ENCODE results near the gene PTPRF. TPM values are rescaled to one million over a fixed set of nuclear protein-coding genes. Genes with fewer than 3 reads are reported as not detected.

The PTPRF gene
- total RNA-seq, 2 donors from 2014 or later, result 7.4 to 27.7 TPM

DNA sequence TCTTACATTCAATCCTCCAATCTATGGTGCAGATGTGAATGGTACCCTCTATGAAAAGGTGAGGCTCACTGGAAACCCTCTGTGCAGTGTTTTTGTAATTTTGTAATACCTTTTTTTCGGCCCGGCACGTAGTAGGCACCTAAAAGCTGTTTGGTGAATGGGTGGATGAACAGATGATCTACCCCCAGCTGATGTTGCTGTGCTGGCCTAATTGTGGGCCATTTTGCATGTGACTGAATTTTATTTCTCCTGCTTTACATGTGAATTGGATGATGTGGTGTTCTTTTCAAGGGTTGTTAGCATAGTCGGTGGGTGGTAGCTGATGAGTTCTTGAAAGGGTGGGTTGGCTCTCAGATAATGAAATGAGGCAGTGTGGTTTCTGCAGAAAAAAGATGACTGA, 129.7 kb downstream of the PTPRF start:
- Histone ChIP-seq H3K4me1 (no peaks in the 10 kb centered on the region), H3K27ac (no peak overlapping the region), H3K36me3 (peaks cover 98% of the 10 kb centered on the region), H3K27me3 (no peaks in the 10 kb centered on the region), H3K9me3 (no peaks in the 10 kb centered on the region), H3K4me3 (no peak overlapping the region)
- no peak for DNase-seq (ENCODE audit: low spot score)
- TF ChIP-seq, protein P1, sequence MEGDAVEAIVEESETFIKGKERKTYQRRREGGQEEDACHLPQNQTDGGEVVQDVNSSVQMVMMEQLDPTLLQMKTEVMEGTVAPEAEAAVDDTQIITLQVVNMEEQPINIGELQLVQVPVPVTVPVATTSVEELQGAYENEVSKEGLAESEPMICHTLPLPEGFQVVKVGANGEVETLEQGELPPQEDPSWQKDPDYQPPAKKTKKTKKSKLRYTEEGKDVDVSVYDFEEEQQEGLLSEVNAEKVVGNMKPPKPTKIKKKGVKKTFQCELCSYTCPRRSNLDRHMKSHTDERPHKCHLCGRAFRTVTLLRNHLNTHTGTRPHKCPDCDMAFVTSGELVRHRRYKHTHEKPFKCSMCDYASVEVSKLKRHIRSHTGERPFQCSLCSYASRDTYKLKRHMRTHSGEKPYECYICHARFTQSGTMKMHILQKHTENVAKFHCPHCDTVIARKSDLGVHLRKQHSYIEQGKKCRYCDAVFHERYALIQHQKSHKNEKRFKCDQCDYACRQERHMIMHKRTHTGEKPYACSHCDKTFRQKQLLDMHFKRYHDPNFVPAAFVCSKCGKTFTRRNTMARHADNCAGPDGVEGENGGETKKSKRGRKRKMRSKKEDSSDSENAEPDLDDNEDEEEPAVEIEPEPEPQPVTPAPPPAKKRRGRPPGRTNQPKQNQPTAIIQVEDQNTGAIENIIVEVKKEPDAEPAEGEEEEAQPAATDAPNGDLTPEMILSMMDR (IDR thresholded peaks at IDR 0.05), result no peak

DNA sequence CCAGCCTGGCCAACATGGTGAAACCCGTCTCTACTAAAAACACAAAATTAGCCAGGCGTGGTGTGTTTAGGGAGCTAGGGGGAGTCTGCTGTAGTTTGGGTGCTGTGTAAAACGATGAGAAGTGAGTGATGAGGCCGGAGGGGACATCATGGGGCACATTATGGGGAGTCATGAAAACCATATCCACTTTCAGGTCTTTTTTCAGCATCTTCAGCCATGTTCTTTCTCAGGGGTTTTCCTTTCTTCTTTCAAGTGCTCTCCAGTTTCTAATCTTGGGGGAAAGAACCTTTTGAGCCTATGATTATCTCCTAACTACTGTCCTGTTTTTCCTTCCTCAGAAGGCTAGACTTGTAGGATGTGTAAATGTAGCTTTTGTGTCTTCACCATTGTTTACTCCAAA, 133.7 kb downstream of the PTPRF start:
- Histone ChIP-seq H3K27me3 (no peaks in the 10 kb centered on the region), H3K36me3 (peaks cover 100% of the 10 kb centered on the region), H3K9me3 (no peaks in the 10 kb centered on the region), H3K4me1 (no peaks in the 10 kb centered on the region), H3K4me3 (no peak overlapping the region), H3K27ac (no peak overlapping the region)
- no peak for DNase-seq (ENCODE audit: low spot score)
- TF ChIP-seq, protein P1 (IDR thresholded peaks at IDR 0.05), result no peak

DNA sequence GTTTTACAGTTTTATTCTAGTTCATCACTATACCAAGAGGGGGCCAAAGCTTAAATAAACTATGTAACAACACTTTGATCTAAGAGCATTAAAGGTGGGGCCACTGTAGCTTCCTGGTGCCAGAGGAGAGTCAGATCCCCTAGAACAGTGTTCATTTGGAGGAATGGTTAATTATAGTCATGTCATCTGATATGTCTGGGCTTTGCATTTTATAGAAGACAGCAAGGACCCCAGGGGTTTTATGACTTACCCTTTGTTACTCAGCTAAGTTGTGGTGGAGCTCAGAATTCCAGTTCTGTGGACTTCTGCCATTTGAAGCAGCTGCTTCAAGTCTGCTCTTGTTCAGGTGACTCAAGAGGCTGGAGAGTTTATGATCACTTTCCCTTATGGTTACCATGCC, 135.9 kb downstream of the PTPRF start:
- H3K4me3 ChIP-seq, result no peak overlapping the region
- no peaks in the 10 kb centered on the region for H3K27me3 ChIP-seq
- peaks cover 100% of the 10 kb centered on the region for H3K36me3 ChIP-seq
- no peak overlapping the region for H3K27ac ChIP-seq
- DNase-seq (ENCODE audit: low spot score), result no peak
- no peaks in the 10 kb centered on the region for H3K9me3 ChIP-seq
- TF ChIP-seq, protein P1 (IDR thresholded peaks at IDR 0.05), result no peak
- H3K4me1 ChIP-seq, result no peaks in the 10 kb centered on the region

DNA sequence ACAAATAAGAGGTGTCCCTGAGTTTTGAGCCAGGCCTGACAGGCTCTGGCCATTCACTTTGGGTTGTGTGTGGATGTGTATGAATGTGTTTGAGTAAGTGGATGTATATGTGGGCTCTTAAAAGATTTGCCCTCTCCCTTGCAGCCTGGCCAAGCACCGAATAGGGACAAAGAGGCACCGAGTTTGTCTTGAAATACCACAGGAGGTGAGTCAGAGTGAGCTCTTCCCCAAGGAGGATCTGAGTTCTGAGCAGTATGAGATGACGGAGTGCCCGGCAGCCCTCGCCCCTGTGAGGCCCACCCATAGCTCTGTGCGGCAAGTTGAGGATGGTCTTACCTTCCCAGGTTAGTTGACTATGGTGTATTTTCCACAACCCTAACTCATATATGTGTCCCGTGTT, 138.3 kb downstream of the PTPRF start:
- Histone ChIP-seq H3K4me3 (no peak overlapping the region), H3K36me3 (peaks cover 98% of the 10 kb centered on the region), H3K27ac (no peak overlapping the region), H3K9me3 (no peaks in the 10 kb centered on the region), H3K4me1 (no peaks in the 10 kb centered on the region), H3K27me3 (no peaks in the 10 kb centered on the region)
- DNase-seq (ENCODE audit: low spot score), result no peak
- TF ChIP-seq, protein P1 (IDR thresholded peaks at IDR 0.05), result no peak

DNA sequence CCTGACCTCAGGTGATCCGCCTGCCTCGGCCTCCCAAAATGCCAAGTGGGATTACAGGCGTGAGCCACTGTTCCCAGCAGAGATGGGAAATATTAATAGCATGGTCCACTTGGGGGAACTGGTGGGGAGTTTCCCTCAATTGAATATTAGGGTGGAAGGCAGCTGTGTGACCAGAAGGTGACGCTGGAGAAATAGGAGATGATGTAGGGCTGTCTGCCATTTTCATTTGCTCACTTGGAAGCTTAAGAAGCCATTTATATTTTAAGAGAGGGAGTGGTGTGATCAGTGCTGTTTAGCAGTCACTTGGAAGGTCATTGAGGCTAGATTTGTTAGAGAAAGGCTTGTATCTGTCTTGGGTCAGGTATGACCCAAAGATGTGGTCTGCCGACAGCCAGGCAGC, 139.2 kb downstream of the PTPRF start:
- Histone ChIP-seq H3K4me3 (no peak overlapping the region), H3K9me3 (no peaks in the 10 kb centered on the region), H3K27ac (no peak overlapping the region), H3K36me3 (peaks cover 96% of the 10 kb centered on the region), H3K4me1 (no peaks in the 10 kb centered on the region), H3K27me3 (no peaks in the 10 kb centered on the region)
- TF ChIP-seq, protein P1 (IDR thresholded peaks at IDR 0.05), result no peak
- DNase-seq (ENCODE audit: low spot score), result no peak

DNA sequence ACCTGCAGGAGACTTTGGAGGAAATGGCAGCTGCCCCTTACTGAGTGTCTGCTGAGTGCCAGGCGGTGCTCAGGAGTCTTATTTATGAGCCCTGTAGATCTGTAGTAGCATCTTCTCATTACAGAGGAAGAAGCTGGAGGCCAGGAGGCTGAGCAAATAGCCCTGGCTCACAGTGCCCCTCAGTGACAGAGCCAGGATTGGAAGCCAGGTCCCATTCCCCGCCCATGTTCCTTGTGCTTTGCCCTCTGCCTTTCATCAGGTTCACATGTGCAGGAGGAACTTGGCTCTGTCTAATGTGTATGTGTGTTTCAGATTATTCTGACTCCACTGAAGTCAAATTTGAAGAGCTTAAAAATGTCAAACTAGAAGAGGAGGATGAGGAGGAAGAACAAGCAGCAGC, 140.5 kb downstream of the PTPRF start:
- no peak for DNase-seq (ENCODE audit: low spot score)
- Histone ChIP-seq H3K4me1 (no peaks in the 10 kb centered on the region), H3K27ac (no peak overlapping the region), H3K27me3 (no peaks in the 10 kb centered on the region), H3K9me3 (no peaks in the 10 kb centered on the region), H3K4me3 (no peak overlapping the region), H3K36me3 (peaks cover 92% of the 10 kb centered on the region)
- TF ChIP-seq, protein P1 (IDR thresholded peaks at IDR 0.05), result no peak
